T-cell (primary cell): ENCODE results near the gene ADRA2B. TPM values are rescaled to one million over a fixed set of nuclear protein-coding genes. Genes with fewer than 3 reads are reported as not detected.

Source experiments
- ATAC-seq, 4 experiments: fragments of 200-7000 bp in 3 of 4; fragments of 150-1000 bp in 1 of 4; cut with Tn5 transposase; replicated peaks in 1 of 4; 1 replicate in 3 of 4; 2 replicates in 1 of 4; pipeline ENCODE4 v1.10.0; 2021; ENCODE audit warnings: moderate library complexity in 3 of 4, mild to moderate bottlenecking in 2 of 4, moderate number of reproducible peaks in 1 of 4
- CTCF ChIA-PET, 2 donors: fragments of 300-600 bp; sonication (Branson Sonifier 250); formaldehyde crosslinking; loops; one replicate each; lab custom pipeline; 2022; ENCODE audit warnings: antibody characterized with exemption in 2 of 2; lab: Charles Lee
- POLR2A ChIA-PET, 2 donors: fragments of 300-600 bp; sonication (Branson Sonifier 250); formaldehyde crosslinking; loops; one replicate each; lab custom pipeline; 2022; ENCODE audit warnings: antibody characterized with exemption in 2 of 2; lab: Charles Lee
- DNase-seq, 35 experiments: peaks; one replicate each; pipeline versions ENCODE4 v3.0.0 to v3.0.0-alpha.2; 2013 to 2023
- H3K27ac ChIP-seq: one replicate; pipeline ENCODE4 v1.5.1; 2013; ENCODE audit warnings: low read length
- H3K27me3 ChIP-seq, 2 experiments: replicated peaks in 1 of 2; 1 replicate in 1 of 2; 2 replicates in 1 of 2; pipeline versions ENCODE4 v1.6.1 to v1.7.0; 2013; ENCODE audit warnings: low read length in 1 of 2, mixed read lengths in 1 of 2; ENCODE audit not compliant: control insufficient read depth in 2 of 2, insufficient read depth in 2 of 2; ENCODE audit errors: extremely low read depth in 1 of 2
- H3K36me3 ChIP-seq, 2 donors: 1 replicate in 1 of 2; 2 replicates in 1 of 2; pipeline versions ENCODE4 v1.6.1 to v1.7.0; 2013; ENCODE audit warnings: low read length in 1 of 2; ENCODE audit not compliant: control insufficient read depth in 2 of 2, insufficient read depth in 1 of 2; ENCODE audit errors: extremely low read depth in 1 of 2
- H3K4me1 ChIP-seq, 2 experiments: 1 replicate in 1 of 2; 2 replicates in 1 of 2; pipeline versions ENCODE4 v1.6.1 to v1.7.0; 2013; ENCODE audit warnings: low read length in 2 of 2, mixed read lengths in 1 of 2; ENCODE audit not compliant: insufficient read depth in 2 of 2, control insufficient read depth in 1 of 2; ENCODE audit errors: extremely low read depth in 1 of 2
- H3K4me3 ChIP-seq, 2 donors: 1 replicate in 1 of 2; 2 replicates in 1 of 2; pipeline versions ENCODE4 v1.5.1 to v1.7.0; 2013; ENCODE audit warnings: mild to moderate bottlenecking in 2 of 2, low read length in 1 of 2, moderate library complexity in 1 of 2; ENCODE audit not compliant: control insufficient read depth in 1 of 2; ENCODE audit errors: extremely low read depth in 1 of 2
- H3K9me3 ChIP-seq: 2 replicates; pipeline ENCODE4 v1.7.0; 2013
- H3K27ac Mint-ChIP-seq, 2 donors: one replicate each; pipeline ENCODE4 v1.8.0; 2020 to 2021; ENCODE audit warnings: mild to moderate bottlenecking in 2 of 2, mixed read lengths in 2 of 2
- H3K27me3 Mint-ChIP-seq, 2 donors: one replicate each; pipeline ENCODE4 v1.8.0; 2021 to 2022; ENCODE audit warnings: mixed read lengths in 2 of 2
- H3K36me3 Mint-ChIP-seq: one replicate; pipeline ENCODE4 v1.8.0; 2021; ENCODE audit warnings: mixed read lengths
- H3K4me1 Mint-ChIP-seq, 3 donors: one replicate each; pipeline ENCODE4 v1.8.0; 2020 to 2022; ENCODE audit warnings: mixed read lengths in 3 of 3, mild to moderate bottlenecking in 1 of 3
- H3K4me3 Mint-ChIP-seq, 3 donors: one replicate each; pipeline ENCODE4 v1.8.0; 2020 to 2022; ENCODE audit warnings: mild to moderate bottlenecking in 3 of 3, mixed read lengths in 3 of 3, moderate library complexity in 3 of 3
- H3K9me3 Mint-ChIP-seq, 3 donors: one replicate each; pipeline ENCODE4 v1.8.0; 2020 to 2022; ENCODE audit warnings: mixed read lengths in 3 of 3
- WGBS: methylation state at CpG from one replicate; pipeline ENCODE4 v1.1.5; 2013; ENCODE audit warnings: missing lambda C conversion rate; ENCODE audit not compliant: insufficient coverage; 5-methylcytosine and 5-hydroxymethylcytosine counted together
- total RNA-seq, 35 experiments: library from RNA in 6 of 35; stranded (reverse) in 6 of 35; fragments of 120-200 nt in 1 of 35; gene quantifications; one replicate each; pipeline versions ENCODE4 v1.2.1 to v1.2.4 and lab custom pipeline; 2013 to 2026

The ADRA2B gene
- total RNA-seq (under 1 TPM; 0.13 to 0.77 (median 0.18) TPM), total RNA-seq (lab: John Stamatoyannopoulos, UW) (0.09 to 4.2 (median 1.1) reads per million in 29 experiments)
- total RNA-seq (2013) = 0.18 TPM

DNA sequence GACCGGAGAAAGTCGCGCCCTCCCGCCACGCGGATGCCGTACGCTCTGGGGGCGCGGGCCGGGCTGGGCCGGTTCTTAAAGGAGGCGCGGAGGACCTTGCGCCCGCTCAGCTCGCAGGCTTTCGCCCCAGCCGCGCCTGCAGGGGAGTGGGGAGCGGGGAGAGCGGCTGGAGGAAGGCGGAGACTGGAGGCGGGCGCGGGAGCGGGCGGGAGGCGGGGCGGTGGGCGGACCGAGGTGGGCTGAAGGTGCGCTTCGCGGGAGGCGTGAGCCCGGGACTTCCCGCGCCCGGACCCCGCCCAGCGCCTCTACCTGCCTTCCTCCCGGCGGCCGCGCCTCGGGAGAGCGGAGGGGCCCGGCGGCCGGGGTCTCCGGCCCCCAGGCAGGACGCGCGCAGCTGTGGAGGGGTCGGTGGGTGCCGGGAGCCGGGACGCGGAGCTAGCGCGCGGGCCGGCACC, at the start of gene ADRA2B:
Gene ADRA2B, minus strand, starts transcription at position 148 of the 455 bp plus-strand sequence. CDS start 422 bp downstream, outside the sequence.
- Histone ChIP-seq H3K4me1 (peaks cover 3 to 15% of the 10 kb centered on the region in 2 experiments), H3K4me3 (peak within 1 kb of the TSS; percentile 15 to 49), H3K9me3 (no peaks in the 10 kb centered on the region), H3K27ac (no peak within 1 kb of the TSS), H3K27me3 (peaks cover 0 to 53% of the 10 kb centered on the region in 2 experiments), H3K36me3 (no peaks in the 10 kb centered on the region)
- WGBS = under 1% methylated on average over 55 of the region's 64 CpGs
- H3K9me3 Mint-ChIP-seq = no peaks in the 10 kb centered on the region
- ATAC-seq (peak; percentile 83 to 84 (median 84)), DNase-seq (peak; percentile 45 to 88 (median 66))
- H3K27ac Mint-ChIP-seq = no peak within 1 kb of the TSS
- no peaks in the 10 kb centered on the region for H3K36me3 Mint-ChIP-seq
- H3K4me1 Mint-ChIP-seq = peaks cover 6 to 23% (median 16%) of the 10 kb centered on the region in 3 donors
- H3K27me3 Mint-ChIP-seq = peaks cover 17 to 34% of the 10 kb centered on the region in 2 donors
- peak within 1 kb of the TSS; percentile 64 to 91 (median 76) for H3K4me3 Mint-ChIP-seq
- ChIA-PET POLR2A (interaction anchor here in 1 of 2 donors (0.6 kb wide), 2 partner anchors 228 to 864 kb away, joined by 3 read pairs; no protein-coding TSS in a partner anchor), CTCF (interaction anchor here (0.7 to 2.9 kb wide), 9 partner anchors 10 to 124 kb away, joined by 3 to 11 read pairs (median 4); no protein-coding TSS in a partner anchor)

GRCh38 chr2:96164459-96165184, 48.3 kb upstream of the ADRA2B start:
- CTCF ChIA-PET = interaction anchor here in 1 of 2 donors (0.9 to 1.5 kb wide), 3 partner anchors 10 to 23 kb away, joined by 3 to 6 read pairs (median 3); no protein-coding TSS in a partner anchor
- WGBS = 19% methylated on average over 14 of the region's 18 CpGs

DNA sequence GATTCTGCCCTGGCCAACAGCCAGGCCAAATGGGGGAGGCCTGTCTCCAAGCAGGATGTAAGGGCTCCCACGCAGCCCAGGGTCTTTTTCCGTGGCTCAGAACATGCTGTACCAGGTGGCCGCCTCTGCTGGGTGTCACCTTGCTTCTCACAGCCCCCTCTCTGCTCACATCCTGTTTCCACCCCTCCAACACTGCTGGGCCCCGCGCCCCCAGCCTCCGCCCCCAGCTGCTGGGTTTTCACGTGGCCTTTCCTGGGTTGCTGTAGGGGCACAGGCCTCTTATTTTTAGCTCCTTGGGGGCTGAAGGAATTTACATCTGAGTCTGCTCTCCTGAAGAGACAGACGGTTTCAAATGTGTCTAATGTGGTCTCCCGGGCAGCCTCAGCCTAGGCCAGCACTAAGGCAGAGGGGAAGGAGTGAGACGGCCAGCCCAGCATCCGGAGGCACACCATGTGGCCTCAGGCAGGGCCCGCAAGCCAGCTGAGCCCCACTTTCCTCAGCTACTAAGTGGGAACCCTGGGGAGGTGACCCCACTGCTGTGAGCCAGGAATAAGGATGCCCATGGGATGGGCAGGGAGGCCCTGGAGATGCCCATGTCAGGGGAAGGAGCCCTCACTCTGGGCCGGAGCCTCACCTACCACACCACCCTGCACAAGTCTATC, 47.5 kb upstream of the ADRA2B start:
- CTCF ChIA-PET = interaction anchor here (0.9 to 1.7 kb wide), 5 partner anchors 10 to 25 kb away, joined by 3 to 6 read pairs (median 3); no protein-coding TSS in a partner anchor
- ATAC-seq (peak; percentile 65 to 75 (median 72)), DNase-seq (peak in 34 of 35 experiments; percentile 40 to 82 (median 64))
- Mint-ChIP-seq H3K27me3 (no peaks in the 10 kb centered on the region), H3K27ac (peak overlapping the region; percentile 82 to 86), H3K36me3 (no peaks in the 10 kb centered on the region), H3K4me3 (peak overlapping the region; percentile 54 to 74 (median 56)), H3K4me1 (peaks cover 53 to 67% (median 58%) of the 10 kb centered on the region in 3 donors), H3K9me3 (peaks cover 0 to 4% (median 2%) of the 10 kb centered on the region in 3 donors)
- WGBS = 6% methylated on average over 9 of the region's 13 CpGs
- Histone ChIP-seq H3K9me3 (no peaks in the 10 kb centered on the region), H3K27me3 (no peaks in the 10 kb centered on the region), H3K4me3 (peak overlapping the region; percentile 36 to 39), H3K27ac (peak overlapping the region; percentile 96), H3K4me1 (peaks cover 34 to 74% of the 10 kb centered on the region in 2 experiments), H3K36me3 (no peaks in the 10 kb centered on the region)
- POLR2A ChIA-PET = interaction anchor here (0.5 to 1.6 kb wide), 4 partner anchors 14 to 44 kb away, joined by 3 to 6 read pairs (median 4); no protein-coding TSS in a partner anchor

More at GRCh38 chr2:96164459-96165184, 48.3 kb upstream of the ADRA2B start:
- Mint-ChIP-seq H3K4me1 (peaks cover 45 to 60% (median 51%) of the 10 kb centered on the region in 3 donors), H3K27ac (peak overlapping the region; percentile 82 to 86), H3K36me3 (no peaks in the 10 kb centered on the region), H3K9me3 (peaks cover 0 to 4% (median 2%) of the 10 kb centered on the region in 3 donors), H3K4me3 (peak overlapping the region; percentile 54 to 74 (median 56)), H3K27me3 (no peaks in the 10 kb centered on the region)
- Histone ChIP-seq H3K27ac (peak overlapping the region; percentile 96), H3K36me3 (no peaks in the 10 kb centered on the region), H3K4me1 (peaks cover 27 to 67% of the 10 kb centered on the region in 2 experiments), H3K9me3 (no peaks in the 10 kb centered on the region), H3K4me3 (peak overlapping the region in 1 of 2 donors; percentile 36), H3K27me3 (no peaks in the 10 kb centered on the region)
- peak in 31 of 35 experiments; percentile 34 to 82 (median 56) for DNase-seq
- POLR2A ChIA-PET = interaction anchor here (1.0 to 1.4 kb wide), 2 partner anchors 14 to 22 kb away, joined by 3 to 4 read pairs; no protein-coding TSS in a partner anchor
- peak; percentile 73 to 84 (median 78) for ATAC-seq

DNA sequence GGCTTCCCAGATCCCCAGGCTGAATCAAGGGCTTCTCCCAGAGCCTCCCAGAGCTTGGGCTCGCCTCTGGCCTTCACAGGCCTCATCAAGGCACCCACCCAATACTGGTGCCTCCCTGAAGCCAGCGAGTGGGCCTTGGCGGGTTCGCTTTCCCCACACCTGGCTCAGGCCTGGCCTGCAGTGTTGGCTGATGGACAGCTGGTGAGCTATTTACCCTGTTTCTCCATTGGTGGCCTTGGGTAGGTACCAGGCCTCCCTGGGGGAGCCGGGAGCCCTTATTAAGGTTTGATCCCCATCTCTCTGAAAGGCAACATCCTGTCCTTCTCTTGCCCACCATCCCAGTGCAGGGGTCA, 47.0 kb upstream of the ADRA2B start:
- peaks cover 58 to 71% (median 63%) of the 10 kb centered on the region in 3 donors for H3K4me1 Mint-ChIP-seq
- ATAC-seq (peak in 1 of 4 experiments; percentile 2), DNase-seq (no peak)
- WGBS = 70% methylated on average over 5 of the region's 5 CpGs
- H3K9me3 Mint-ChIP-seq = peaks cover 0 to 4% (median 2%) of the 10 kb centered on the region in 3 donors
- Histone ChIP-seq H3K27me3 (no peaks in the 10 kb centered on the region), H3K36me3 (no peaks in the 10 kb centered on the region), H3K9me3 (no peaks in the 10 kb centered on the region), H3K27ac (peak overlapping the region; percentile 96), H3K4me3 (no peak overlapping the region), H3K4me1 (peaks cover 39 to 80% of the 10 kb centered on the region in 2 experiments)
- H3K36me3 Mint-ChIP-seq = no peaks in the 10 kb centered on the region
- POLR2A ChIA-PET = interaction anchor here in 1 of 2 donors (0.5 to 1.6 kb wide), 3 partner anchors 13 to 45 kb away, joined by 3 to 6 read pairs (median 3); no protein-coding TSS in a partner anchor
- peak overlapping the region; percentile 82 to 86 for H3K27ac Mint-ChIP-seq
- CTCF ChIA-PET = interaction anchor here (0.9 to 1.7 kb wide), 5 partner anchors 11 to 24 kb away, joined by 3 to 6 read pairs (median 3); no protein-coding TSS in a partner anchor
- H3K4me3 Mint-ChIP-seq = peak overlapping the region in 1 of 3 donors; percentile 74
- no peaks in the 10 kb centered on the region for H3K27me3 Mint-ChIP-seq

DNA sequence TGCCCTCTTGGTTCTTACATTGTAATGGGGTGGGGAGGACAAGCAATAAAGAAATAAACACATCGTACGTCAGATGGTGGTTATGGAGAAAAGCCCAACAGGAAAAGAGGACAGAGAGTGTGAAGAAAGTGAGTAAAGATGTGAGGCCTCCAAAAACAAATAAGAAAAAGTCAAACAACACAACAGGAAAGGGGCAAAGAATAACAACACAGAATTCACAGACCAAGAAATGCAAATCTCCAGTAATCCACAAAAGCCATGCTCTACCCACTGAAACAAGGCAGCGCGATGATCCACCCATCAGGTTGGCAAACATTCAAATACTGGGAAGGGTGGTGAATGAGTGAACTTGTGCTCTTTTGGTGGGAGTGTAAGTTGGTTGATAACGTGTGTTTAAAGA, 45.5 kb upstream of the ADRA2B start:
- Histone ChIP-seq H3K36me3 (no peaks in the 10 kb centered on the region), H3K4me1 (peaks cover 49 to 87% of the 10 kb centered on the region in 2 experiments), H3K27me3 (no peaks in the 10 kb centered on the region), H3K4me3 (no peak overlapping the region), H3K9me3 (no peaks in the 10 kb centered on the region), H3K27ac (peak overlapping the region; percentile 96)
- peak overlapping the region in 1 of 3 donors; percentile 5 for H3K4me3 Mint-ChIP-seq
- no peak for ATAC-seq
- peak overlapping the region; percentile 82 to 86 for H3K27ac Mint-ChIP-seq
- no CpG with 5 or more reads among the region's 5 CpGs for WGBS
- H3K4me1 Mint-ChIP-seq = peaks cover 68 to 77% (median 74%) of the 10 kb centered on the region in 3 donors
- POLR2A ChIA-PET = interaction anchor here in 1 of 2 donors (0.6 kb wide), 1 partner anchor 79 kb away, joined by 5 read pairs; no protein-coding TSS in a partner anchor
- H3K9me3 Mint-ChIP-seq = peaks cover 0 to 4% (median 2%) of the 10 kb centered on the region in 3 donors
- no peaks in the 10 kb centered on the region for H3K27me3 Mint-ChIP-seq
- peak in 1 of 35 experiments; percentile 60 for DNase-seq
- H3K36me3 Mint-ChIP-seq = no peaks in the 10 kb centered on the region
- CTCF ChIA-PET = interaction anchor here in 1 of 2 donors (1.0 to 1.1 kb wide), 3 partner anchors 13 to 24 kb away, joined by 3 to 6 read pairs (median 5); partner anchors contain the start of gene ASTL
